ACC112 (cell line): ENCODE data around the gene TLK1.

Experiments
- H2AFZ ChIP-seq: fragments of 200-600 bp; sonication (generic); one replicate; pipeline ENCODE4 v1.6.0; 2017; ENCODE audit warnings: antibody characterized with exemption, low read length; ENCODE audit not compliant: unreplicated experiment
- H3K27ac ChIP-seq: fragments of 200-600 bp; sonication (generic); 2 replicates; pipeline ENCODE4 v1.5.1; 2014; ENCODE audit warnings: low read depth, mild to moderate bottlenecking, antibody characterized with exemption, low read length, moderate library complexity
- H3K27me3 ChIP-seq: fragments of 200-600 bp; sonication (generic); 2 replicates; pipeline ENCODE4 v1.6.1; 2014; ENCODE audit warnings: mild to moderate bottlenecking, antibody characterized with exemption, low read length, moderate library complexity, mixed read lengths; ENCODE audit not compliant: insufficient read depth
- H3K36me3 ChIP-seq: fragments of 200-600 bp; sonication (generic); 2 replicates; pipeline ENCODE4 v1.6.1; 2016; ENCODE audit warnings: mild to moderate bottlenecking, antibody characterized with exemption, low read length, moderate library complexity, mixed read lengths; ENCODE audit not compliant: insufficient read depth
- H3K4me1 ChIP-seq: fragments of 200-600 bp; sonication (generic); one replicate; pipeline ENCODE4 v1.6.1; 2016; ENCODE audit warnings: low read length, mixed read lengths; ENCODE audit not compliant: insufficient read depth, unreplicated experiment, control insufficient read depth
- H3K4me3 ChIP-seq: fragments of 200-600 bp; sonication (generic); 2 replicates; pipeline ENCODE4 v1.5.1; 2014; ENCODE audit warnings: mild to moderate bottlenecking, low read depth, low read length
- H3K79me2 ChIP-seq: fragments of 200-600 bp; sonication (generic); one replicate; pipeline ENCODE4 v1.6.0; 2016; ENCODE audit warnings: low read length; ENCODE audit not compliant: control insufficient read depth, unreplicated experiment, insufficient read depth

TLK1 gene

DNA sequence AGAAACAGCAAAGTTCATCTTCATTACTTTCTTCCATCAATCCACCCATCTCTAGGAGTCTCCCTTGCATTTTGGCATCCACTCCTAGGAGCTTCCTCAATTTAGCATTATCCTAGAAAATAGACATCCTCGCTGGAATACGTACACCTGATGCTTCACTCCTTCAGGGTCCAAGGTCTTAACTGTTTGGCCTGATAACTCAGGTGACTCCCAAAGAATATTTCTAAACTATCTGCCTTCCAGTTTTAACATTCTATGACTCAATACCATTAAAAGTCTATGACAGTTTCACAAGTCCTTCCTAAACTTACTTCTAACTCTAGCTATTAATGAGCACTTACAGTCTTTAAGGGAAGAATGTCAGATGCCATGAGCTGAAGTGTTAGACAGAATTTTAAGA lies 26.5 kb upstream of the TLK1 start:
- Histone ChIP-seq H3K4me3 (no peak overlapping the region), H3K4me1 (peaks cover 14% of the 10 kb centered on the region), H3K27ac (no peak overlapping the region), H3K27me3 (no peaks in the 10 kb centered on the region), H3K79me2 (no peaks in the 10 kb centered on the region), H2AFZ (no peak overlapping the region), H3K36me3 (no peaks in the 10 kb centered on the region)

DNA sequence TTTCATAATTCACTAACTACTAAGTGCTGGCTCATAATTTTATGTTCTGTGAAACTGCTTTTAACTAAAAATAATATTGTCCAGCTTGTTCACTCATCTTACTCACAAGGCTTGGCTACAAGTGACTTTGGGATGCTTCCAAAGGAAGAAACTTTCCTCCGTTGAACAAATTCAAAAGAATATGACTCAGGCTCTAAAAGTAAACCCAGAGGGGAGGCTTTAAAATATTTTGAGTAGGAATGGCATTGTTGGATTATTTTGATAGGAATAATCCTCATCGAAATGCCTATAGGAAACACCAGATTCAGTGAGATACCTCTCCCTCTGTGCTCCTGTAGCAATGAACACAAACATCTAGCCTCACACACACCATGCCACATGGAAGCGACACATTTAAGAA lies 25.2 kb upstream of the TLK1 start:
- Histone ChIP-seq H2AFZ (peak overlapping the region; percentile 73), H3K79me2 (no peaks in the 10 kb centered on the region), H3K36me3 (no peaks in the 10 kb centered on the region), H3K4me3 (no peak overlapping the region), H3K4me1 (peaks cover 14% of the 10 kb centered on the region), H3K27me3 (no peaks in the 10 kb centered on the region), H3K27ac (peak overlapping the region; percentile 50)

DNA sequence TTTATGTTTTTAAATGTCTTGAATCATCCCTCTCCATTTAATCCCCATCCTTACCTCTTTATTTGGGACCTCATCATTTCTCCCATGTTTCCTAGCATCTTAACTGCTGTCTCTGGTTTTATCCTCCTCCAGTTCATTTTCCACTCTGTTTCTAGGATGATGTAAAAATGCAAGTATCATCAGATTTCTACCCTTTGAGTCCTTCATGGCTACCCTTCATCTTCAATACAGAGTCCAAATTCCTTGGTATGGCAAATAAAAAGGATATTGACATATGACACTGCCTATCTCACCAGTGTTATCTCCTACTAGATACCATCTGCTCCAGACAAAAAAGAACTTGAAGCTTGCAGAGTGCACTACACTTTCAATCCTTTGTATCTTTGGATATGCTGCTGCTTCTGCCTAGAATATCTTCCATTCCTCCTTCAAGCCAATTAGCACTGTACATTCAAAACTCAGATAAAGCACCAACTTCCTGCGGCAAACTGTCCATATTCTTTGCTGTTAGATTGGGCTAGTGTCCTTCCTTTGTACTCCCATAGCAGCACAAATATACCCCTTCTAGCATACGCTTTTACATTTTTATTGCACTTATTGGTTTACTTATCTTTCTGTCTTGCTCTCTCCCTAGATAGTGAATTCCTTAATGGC lies 24.6 kb upstream of the TLK1 start:
- H3K4me1 ChIP-seq, result peaks cover 19% of the 10 kb centered on the region
- no peaks in the 10 kb centered on the region for H3K36me3 ChIP-seq
- H2AFZ ChIP-seq, result peak overlapping the region; percentile 37
- H3K4me3 ChIP-seq, result no peak overlapping the region
- no peaks in the 10 kb centered on the region for H3K27me3 ChIP-seq
- H3K27ac ChIP-seq, result no peak overlapping the region
- no peaks in the 10 kb centered on the region for H3K79me2 ChIP-seq

DNA sequence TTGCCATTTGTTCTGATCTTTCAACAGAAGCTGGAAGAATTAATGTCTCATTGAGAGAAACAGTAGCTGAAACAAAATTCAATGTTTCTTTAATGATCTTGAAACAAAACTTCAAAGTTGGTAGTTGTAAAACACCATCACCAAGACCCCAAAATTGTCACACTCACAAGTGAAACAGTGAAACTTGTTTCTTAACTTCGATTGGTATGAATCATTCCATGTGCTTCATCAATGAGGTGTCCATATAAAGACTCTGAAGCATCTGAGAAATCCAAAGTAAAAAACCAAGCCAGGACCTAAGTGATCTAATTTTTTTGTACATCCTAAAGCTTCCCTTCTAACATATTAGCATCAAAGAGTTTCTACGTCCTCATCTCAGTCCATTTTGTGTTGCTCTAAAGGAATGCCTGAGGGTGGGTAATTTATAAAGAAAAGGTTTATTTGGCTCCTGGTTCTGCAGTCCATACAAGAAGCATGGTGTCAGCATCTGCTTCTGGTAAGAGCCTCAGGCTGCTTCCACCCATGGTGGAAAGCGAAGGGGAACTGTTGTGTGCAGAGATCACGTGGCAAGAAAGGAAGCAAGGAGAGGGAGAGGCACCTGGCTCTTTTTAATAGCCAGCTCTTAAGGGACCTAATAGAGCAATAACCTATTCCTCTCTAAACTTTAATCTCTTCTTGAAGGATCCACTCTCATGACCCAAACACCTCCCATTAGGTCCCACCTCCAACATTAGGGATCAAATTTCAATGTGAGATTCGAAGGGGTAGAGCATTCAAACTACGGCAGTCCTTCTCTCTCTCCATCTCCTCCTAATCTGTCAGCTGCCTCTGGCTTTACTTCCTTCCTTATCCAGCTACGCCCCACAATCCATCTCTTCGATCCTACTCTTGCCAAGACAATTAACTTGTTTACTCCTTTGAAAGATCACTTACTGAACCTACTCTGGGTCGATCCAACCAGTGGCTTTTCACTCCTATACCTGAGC lies 20.7 kb upstream of the TLK1 start:
- Histone ChIP-seq H3K4me3 (no peak overlapping the region), H3K27ac (no peak overlapping the region), H3K4me1 (peaks cover 23% of the 10 kb centered on the region), H3K36me3 (no peaks in the 10 kb centered on the region), H2AFZ (peak overlapping the region; percentile 21), H3K79me2 (no peaks in the 10 kb centered on the region), H3K27me3 (no peaks in the 10 kb centered on the region)

DNA sequence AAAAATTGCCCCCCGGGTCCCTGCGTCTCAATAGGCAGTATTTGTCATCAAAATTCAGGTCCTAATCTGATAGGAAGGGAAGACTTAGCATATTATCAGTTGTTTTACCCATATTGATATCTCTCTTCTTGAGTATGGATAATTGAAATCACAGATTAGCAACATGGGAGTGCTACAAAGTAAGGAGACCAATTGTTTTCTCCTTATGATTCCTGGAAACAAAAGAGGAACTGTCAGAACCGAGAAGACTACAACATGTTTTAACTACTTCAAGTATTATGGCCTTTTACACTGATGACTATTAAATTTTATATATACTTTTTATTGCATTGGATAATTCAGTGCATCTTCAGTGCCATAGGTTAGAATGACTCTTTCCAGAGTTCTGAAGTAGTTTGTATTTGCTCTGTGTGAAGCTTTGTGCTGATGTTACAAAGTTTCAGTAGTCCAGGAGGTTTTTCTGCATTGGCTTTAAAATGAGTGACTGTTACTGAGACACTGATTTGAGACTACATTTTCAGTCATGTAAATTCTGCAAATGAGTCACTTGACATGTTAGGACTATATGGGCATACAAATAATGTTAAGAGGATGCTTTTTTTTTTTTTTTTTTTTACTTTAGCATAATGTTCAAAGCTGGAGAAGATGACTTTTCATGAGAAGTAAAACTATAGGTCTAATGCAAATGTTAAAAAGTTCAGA lies 19.7 kb upstream of the TLK1 start:
- Histone ChIP-seq H3K79me2 (no peaks in the 10 kb centered on the region), H3K27me3 (no peaks in the 10 kb centered on the region), H3K36me3 (no peaks in the 10 kb centered on the region), H3K4me1 (peaks cover 14% of the 10 kb centered on the region), H2AFZ (peak overlapping the region; percentile 21), H3K4me3 (no peak overlapping the region), H3K27ac (no peak overlapping the region)

DNA sequence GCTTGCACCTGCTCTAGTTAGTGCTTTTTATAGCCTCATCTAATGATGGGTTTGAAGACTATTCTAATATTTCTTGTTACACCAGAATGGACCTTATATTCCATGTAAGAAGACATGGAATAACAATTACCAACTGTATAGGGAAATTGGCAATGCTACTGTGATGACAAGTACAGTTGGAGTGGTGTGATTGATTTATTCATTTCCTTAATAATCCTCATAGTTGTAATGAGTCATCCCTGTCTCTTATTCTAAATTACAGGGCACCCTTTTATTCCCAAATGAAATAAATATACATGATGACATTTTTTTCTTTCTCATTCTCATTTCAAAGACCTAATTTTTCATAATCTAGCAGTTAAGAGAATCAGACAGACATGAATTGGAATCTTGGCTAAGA lies 18.3 kb upstream of the TLK1 start:
- no peak overlapping the region for H3K4me3 ChIP-seq
- no peaks in the 10 kb centered on the region for H3K27me3 ChIP-seq
- no peaks in the 10 kb centered on the region for H3K79me2 ChIP-seq

DNA sequence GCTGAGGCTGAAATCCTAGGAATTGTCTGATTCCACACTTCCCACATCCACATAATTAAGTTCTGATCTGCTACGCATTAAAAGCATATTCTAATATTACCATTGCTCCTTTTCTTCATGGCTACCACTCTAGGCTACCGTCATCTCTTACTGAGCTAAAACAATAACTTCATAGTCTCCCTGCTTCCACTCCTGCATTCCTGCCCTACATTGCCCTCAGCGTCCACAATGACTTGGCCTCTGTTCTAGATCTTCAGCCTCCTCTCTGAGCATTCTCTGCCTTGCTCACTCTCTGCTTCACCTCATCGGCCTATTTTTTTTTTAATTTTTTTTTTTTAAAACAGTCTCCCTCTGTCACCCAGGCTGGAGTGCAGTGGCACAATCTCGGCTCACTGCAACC lies 15.8 kb upstream of the TLK1 start:
- peaks cover 21% of the 10 kb centered on the region for H3K4me1 ChIP-seq
- no peaks in the 10 kb centered on the region for H3K36me3 ChIP-seq
- no peaks in the 10 kb centered on the region for H3K79me2 ChIP-seq
- H3K27ac ChIP-seq, result no peak overlapping the region
- H2AFZ ChIP-seq, result no peak overlapping the region
- H3K27me3 ChIP-seq, result no peaks in the 10 kb centered on the region
- H3K4me3 ChIP-seq, result no peak overlapping the region

More for the DNA sequence above, 18.3 kb upstream of the TLK1 start:
- H3K27ac ChIP-seq, result no peak overlapping the region
- H3K4me1 ChIP-seq, result peaks cover 14% of the 10 kb centered on the region
- no peak overlapping the region for H2AFZ ChIP-seq
- no peaks in the 10 kb centered on the region for H3K36me3 ChIP-seq

DNA sequence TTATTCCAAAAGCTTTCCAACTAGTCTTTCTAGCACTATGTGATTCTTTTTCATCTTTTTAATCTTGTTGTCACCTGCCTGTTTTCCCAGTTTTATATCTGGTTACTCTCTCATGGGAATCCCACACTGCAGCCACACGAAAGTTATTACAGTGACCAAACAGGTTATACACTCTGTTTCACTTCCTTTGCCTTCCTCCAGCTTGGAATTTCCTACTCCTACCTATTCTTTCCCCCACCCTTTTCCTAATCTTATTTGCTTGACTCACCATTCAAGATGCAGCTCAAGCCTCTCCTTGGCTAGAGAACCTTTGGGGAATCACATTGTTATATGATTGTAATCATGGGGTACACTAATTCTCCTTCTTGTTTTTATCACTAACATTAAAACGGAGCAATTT lies 13.4 kb upstream of the TLK1 start:
- peaks cover 13% of the 10 kb centered on the region for H3K4me1 ChIP-seq
- no peaks in the 10 kb centered on the region for H3K27me3 ChIP-seq
- no peaks in the 10 kb centered on the region for H3K36me3 ChIP-seq
- H2AFZ ChIP-seq, result no peak overlapping the region
- H3K79me2 ChIP-seq, result no peaks in the 10 kb centered on the region
- H3K4me3 ChIP-seq, result no peak overlapping the region
- no peak overlapping the region for H3K27ac ChIP-seq

DNA sequence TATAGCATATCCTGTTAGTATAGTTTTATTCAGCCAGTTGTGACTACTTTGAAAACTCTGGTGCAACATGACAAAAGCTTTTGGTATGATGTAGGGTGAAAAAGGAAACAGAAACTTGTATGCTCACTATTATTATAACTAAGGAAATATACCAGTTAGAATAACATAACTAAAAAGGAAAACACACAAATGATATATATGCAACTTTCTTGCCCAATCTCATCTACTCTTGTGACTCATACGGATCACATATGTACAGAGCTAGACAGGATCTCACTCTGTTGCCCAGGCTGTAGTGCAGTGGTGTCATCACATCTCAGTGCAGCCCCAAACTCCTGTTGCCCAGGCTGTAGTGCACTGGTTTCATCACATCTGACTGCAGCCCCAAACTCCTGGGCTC lies 12.4 kb upstream of the TLK1 start:
- peak overlapping the region; percentile 68 for H3K27ac ChIP-seq
- H3K4me1 ChIP-seq, result peaks cover 10% of the 10 kb centered on the region
- H3K36me3 ChIP-seq, result no peaks in the 10 kb centered on the region
- no peak overlapping the region for H3K4me3 ChIP-seq
- H3K27me3 ChIP-seq, result no peaks in the 10 kb centered on the region
- H3K79me2 ChIP-seq, result no peaks in the 10 kb centered on the region
- H2AFZ ChIP-seq, result no peak overlapping the region

DNA sequence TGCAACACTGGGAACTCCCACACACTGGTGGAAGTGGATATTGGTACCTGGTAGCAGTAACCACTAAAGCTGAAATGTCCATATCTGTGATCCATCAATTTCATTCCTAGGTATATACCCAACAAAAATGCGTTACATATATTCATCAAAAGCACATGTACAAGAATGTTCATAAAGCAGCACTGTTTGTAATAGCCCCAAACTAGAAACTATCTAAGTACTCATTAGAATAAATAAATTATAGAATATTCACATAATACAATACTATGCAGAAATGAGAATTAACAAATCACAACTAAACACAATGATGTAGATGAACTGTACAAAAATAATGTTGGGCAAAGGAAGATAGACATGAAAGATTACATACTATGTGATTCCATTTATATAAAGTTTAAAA lies 11.1 kb upstream of the TLK1 start:
- peaks cover 10% of the 10 kb centered on the region for H3K4me1 ChIP-seq
- H3K36me3 ChIP-seq, result no peaks in the 10 kb centered on the region
- no peak overlapping the region for H2AFZ ChIP-seq
- no peaks in the 10 kb centered on the region for H3K79me2 ChIP-seq
- H3K27me3 ChIP-seq, result no peaks in the 10 kb centered on the region
- H3K4me3 ChIP-seq, result no peak overlapping the region
- H3K27ac ChIP-seq, result no peak overlapping the region
